Embryonic facial prominence (tissue), 1 donor: ENCODE results near the gene SGK1.

ENCODE experiments used
- DNase-seq: peaks from one replicate; pipeline ENCODE4 v3.0.0-alpha.2; 2016; ENCODE audit errors: extremely low spot score

SGK1 gene

GRCh38 chr6:134171517-134171916 lies 146.4 kb downstream of the SGK1 start:
- no peak for DNase-seq

GRCh38 chr6:134170844-134171243 lies 147.1 kb downstream of the SGK1 start:
- DNase-seq: no peak

DNA sequence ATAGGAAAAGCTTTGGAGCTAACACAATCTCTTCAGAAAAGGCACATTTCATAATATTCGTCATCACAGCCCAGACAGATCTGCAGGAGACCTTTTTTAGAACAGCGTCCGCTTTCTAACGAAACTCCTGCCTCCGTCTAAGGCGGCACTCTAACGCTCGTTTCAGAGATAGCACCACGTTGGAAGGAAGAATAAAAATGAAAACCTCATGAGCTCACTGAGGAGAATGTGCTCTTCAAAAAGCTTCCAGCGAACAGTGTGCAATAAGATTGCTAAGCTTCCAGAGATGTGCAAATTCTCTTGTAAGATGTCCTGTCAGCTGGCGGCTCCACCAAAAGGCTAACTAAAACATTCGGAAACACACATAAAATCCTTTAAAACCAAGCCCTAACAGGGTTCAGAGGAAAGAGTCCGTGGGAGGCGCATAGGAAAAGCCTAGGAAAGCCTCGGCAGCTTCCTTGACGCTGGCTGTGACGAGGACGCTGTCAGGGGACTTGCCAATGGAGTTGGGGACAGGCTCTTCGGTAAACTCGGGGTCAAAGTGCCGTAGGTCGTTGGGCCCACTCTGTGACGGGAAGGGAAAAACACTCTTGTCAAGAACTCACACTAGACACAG lies 147.9 kb downstream of the SGK1 start:
- DNase-seq: no peak

- no peak for DNase-seq
Observed at GRCh38 chr6:134168590-134169208, 149.2 kb downstream of the SGK1 start.

DNA sequence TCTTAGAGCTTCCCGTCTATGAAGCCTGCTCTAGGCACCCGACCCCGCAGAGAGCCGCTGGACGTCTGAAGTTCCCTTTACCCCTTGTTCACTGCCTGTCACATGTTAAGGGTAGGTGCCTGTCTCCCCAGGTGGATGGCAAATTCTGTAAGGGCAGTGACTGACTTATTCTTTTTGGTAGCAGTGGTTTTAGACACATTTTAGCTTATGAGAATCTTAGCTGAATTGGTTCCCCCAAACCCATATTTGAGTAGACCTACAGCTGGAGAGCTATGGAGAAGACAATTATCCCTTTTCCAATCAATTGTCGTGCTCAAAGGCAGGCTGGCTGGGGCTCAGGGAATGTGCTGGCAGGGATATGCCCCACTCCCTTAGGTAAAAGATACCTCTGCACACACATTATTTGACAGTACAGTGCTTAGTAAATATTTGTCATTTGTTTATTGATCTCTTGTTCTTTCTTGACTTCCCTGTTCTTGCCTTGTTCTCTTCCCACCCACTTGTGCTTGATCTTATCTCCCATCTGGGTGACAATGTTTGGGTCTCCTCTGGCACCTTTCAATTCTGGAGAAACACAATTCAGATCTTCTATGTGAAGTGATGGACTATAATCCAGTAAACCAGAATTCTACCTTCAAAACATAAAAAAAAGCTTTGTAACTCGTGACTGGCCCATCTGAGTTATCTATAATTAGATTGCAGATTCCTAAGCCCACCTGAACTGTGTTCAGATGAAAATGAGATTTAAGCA lies 151.2 kb downstream of the SGK1 start:
- DNase-seq: no peak

DNA sequence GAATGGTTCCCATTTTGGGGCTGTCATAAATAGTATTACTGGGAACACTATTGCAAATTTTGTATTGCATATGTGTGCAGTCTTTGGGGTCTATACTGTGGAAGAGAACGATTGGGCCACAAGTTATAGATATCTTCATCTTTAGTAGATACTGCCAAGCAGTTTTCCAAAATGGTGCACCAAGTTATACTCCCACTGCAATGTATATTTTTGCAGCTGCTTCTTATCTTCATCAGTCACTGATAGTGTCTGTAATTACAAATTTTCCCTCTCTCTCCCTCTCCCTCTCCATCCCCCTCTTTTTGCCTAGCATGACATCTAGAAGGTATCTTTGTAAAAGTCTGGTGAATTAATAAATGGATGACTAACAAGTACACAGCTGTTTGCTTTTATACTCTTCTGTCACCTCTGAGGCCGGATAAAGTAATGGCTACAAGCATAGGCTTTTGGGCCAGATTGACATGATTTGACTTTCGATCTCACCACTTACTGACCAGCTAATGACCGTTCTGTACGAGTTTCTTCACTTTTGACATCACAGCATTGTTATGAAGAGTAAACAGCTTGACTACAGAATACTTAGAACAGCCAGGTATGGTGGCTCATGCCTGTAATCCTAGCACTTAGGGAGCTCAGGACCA lies 152.2 kb downstream of the SGK1 start:
- no peak for DNase-seq

GRCh38 chr6:134164300-134164699 lies 153.6 kb downstream of the SGK1 start:
- DNase-seq: no peak

DNA sequence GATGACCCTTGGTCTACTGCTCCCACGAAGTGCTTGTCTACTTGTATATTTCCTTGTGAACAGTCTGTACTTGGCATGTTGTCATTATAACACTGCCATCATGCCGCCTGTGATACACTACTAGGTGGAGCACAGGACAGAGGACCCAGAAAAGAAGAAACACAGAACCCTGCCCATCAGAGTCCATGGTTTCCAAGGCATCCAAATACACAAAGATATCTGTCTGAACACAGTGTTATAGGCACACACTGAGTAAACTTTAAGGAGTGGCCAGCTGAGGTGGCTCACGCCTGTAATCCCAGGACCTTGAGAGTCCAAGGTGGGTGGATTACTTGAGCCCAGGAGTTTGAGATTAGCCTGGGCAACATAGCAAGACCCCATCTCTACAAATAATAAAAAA lies 155.0 kb downstream of the SGK1 start:
- no peak for DNase-seq

GRCh38 chr6:134161041-134161440 lies 156.9 kb downstream of the SGK1 start:
- no peak for DNase-seq

- DNase-seq: no peak
Observed at GRCh38 chr6:134152767-134153485, 165.0 kb downstream of the SGK1 start.

- DNase-seq: no peak
Observed at GRCh38 chr6:134148566-134148965, 169.3 kb downstream of the SGK1 start.

- no peak for DNase-seq
Observed at GRCh38 chr6:134147034-134147533, 170.8 kb downstream of the SGK1 start.

GRCh38 chr6:134146268-134147033 lies 171.5 kb downstream of the SGK1 start:
- no peak for DNase-seq

GRCh38 chr6:134145786-134146185 lies 172.1 kb downstream of the SGK1 start:
- DNase-seq: no peak

DNA sequence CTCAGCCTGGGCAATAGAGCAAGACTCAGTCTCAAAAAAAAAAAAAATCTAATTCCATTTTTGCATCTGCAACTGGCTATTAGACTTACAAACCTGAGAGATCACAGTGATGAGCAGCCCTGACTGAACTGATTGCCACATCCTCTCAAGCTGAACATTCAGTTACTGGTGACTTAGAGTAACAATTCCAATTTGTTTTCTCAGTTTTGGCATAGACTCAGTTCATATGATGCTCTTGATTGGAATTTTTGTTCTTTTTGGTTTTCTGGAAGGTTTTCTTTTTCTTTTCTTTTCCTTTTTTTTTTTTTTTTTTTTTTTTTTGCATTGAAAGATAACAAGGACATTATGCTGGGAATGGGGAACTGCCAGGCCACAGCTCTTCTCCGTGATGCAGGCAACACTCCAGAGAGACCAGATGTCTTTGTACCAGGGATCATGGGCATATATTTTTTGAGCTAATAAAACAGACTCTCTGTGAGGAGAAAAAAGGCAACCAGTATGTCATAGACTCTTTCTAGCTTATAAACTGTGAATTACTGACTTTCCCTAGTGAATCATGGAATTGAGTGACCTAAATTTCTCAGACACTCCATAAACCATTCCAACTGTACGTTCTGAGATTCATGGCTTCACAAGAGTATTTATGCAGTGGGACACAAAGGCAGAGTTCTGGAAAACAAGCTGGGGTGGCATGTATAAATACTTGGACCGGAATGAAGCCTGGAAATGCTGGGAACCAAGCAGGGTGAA lies 179.5 kb downstream of the SGK1 start:
- DNase-seq: no peak

- no peak for DNase-seq
Observed at GRCh38 chr6:134134654-134135053, 183.3 kb downstream of the SGK1 start.

- no peak for DNase-seq
Observed at GRCh38 chr6:134132494-134133141, 185.3 kb downstream of the SGK1 start.

DNA sequence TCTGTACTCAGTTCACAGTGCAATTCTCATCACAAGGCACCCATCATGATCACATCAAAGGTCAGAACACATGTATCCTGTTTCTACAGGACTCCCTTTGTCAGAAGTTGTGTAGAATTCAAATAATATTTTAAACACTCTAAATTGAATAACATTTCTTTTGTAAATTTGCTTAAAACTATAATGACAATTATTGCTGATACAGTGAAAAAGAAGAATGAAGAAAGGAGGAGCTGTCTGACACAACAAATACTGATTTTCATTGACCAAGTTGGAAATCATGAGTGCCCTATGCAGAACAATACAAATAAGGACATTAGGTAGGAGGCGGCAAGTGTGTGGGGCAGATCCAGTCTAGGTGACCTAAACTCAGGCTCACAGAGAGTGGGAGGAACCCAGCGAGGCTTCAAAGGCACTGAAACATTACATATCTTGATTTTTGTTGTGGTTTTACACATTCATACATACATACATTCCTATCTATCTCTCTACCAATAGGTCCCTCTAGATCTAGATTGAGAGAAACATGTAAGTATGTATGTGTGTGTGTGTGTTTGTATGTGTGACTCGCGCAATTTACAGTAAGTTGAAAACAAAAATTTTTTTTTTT lies 186.3 kb downstream of the SGK1 start:
- no peak for DNase-seq

DNA sequence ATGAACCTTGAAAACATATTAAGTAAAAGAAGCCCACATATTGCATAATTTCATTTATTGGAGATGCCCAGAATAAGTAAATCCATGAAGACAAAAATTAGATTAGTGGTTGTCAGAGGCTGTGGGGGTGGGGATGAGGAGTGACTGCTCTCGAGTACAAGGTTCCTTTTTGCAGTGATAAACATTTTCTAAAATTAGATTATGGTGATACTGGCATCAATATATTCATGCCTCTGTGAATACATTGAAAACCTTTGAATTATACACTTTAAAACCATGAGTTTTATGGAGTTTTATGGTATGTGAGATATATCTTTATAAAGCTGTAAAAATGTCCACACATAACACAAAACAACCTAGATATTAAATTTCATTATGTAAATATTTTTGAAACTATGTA lies 189.8 kb downstream of the SGK1 start:
- DNase-seq: no peak
